GM12878 (cell line): ENCODE results near the gene SH3BP5. TPM values are rescaled to one million over a fixed set of nuclear protein-coding genes. Genes with fewer than 3 reads are reported as not detected.

ENCODE experiments used
- ATAC-seq: fragments of 200-7000 bp; cut with Tn5 transposase; 3 replicates; pipeline ENCODE4 v1.9.1; 2020; ENCODE audit warnings: mild to moderate bottlenecking, moderate library complexity
- BruUV-seq: library from RNA; stranded (reverse); fragments of 400-500 nt; replicated peaks from 2 replicates; lab custom pipeline; 2021; lab: Mats Ljungman, UMichigan
- CTCF ChIA-PET: fragments of 300-600 bp; sonication (Branson Sonifier 250); formaldehyde crosslinking; extraction: SDS; loops from one replicate; lab custom pipeline; 2021; ENCODE audit warnings: inconsistent platforms; lab: Yijun Ruan, JAX
- POLR2A ChIA-PET: fragments of 350-600 bp; formaldehyde crosslinking; extraction: SDS; loops from one replicate; lab custom pipeline; 2021; ENCODE audit warnings: inconsistent platforms; lab: Charles Lee
- RAD21 ChIA-PET: fragments of 300-600 bp; sonication (Branson Sonifier 250); formaldehyde crosslinking; loops from one replicate; lab custom pipeline; 2023; ENCODE audit warnings: antibody characterized with exemption; ENCODE audit not compliant: unreplicated experiment; lab: Charles Lee
- SMC1A ChIA-PET: fragments of 300-600 bp; sonication (Branson Sonifier 250); formaldehyde crosslinking; loops from one replicate; lab custom pipeline; 2023; ENCODE audit not compliant: unreplicated experiment, uncharacterized antibody; lab: Charles Lee
- DNase-seq: peaks from one replicate; pipeline ENCODE4 v3.0.0-alpha.2; 2011; ENCODE audit warnings: low read depth, low spot score
- FAIRE-seq: peaks from 3 replicates; lab custom pipeline; 2011; peaks lifted over from hg19 to GRCh38; lab: Jason Lieb, UNC
- H2AFZ ChIP-seq: 2 replicates; pipeline ENCODE4 v1.6.0; 2011; ENCODE audit warnings: low read depth, low read length, control low read depth; ENCODE audit not compliant: control insufficient read depth
- H3K27ac ChIP-seq: 2 replicates; pipeline ENCODE4 v1.5.1; 2011; ENCODE audit warnings: control low read depth; ENCODE audit not compliant: control insufficient read depth, insufficient read depth
- H3K27me3 ChIP-seq, 2 experiments: replicated peaks in 1 of 2; 2 replicates each; pipeline versions ENCODE4 v1.6.0 to v1.6.1; 2011; ENCODE audit warnings: low read length in 1 of 2; ENCODE audit not compliant: control insufficient read depth in 2 of 2, insufficient read depth in 2 of 2
- H3K36me3 ChIP-seq, 2 experiments: 2 replicates each; pipeline ENCODE4 v1.5.1; 2011; ENCODE audit warnings: low read length in 1 of 2; ENCODE audit not compliant: control insufficient read depth in 2 of 2, insufficient read depth in 2 of 2
- H3K4me1 ChIP-seq: 2 replicates; pipeline ENCODE4 v1.6.1; 2011; ENCODE audit warnings: mild to moderate bottlenecking, low read length, moderate library complexity, mixed read lengths; ENCODE audit not compliant: control insufficient read depth, insufficient read depth
- H3K4me2 ChIP-seq: 2 replicates; pipeline ENCODE4 v1.6.0; 2011; ENCODE audit warnings: control low read depth; ENCODE audit not compliant: control insufficient read depth, insufficient read depth
- H3K4me3 ChIP-seq: fragments of 200-600 bp; sonication (generic); 2 replicates; pipeline ENCODE4 v1.5.1; 2016
- H3K79me2 ChIP-seq: 2 replicates; pipeline ENCODE4 v1.6.0; 2011; ENCODE audit warnings: low read length; ENCODE audit not compliant: control insufficient read depth, insufficient read depth
- H3K9ac ChIP-seq: 2 replicates; pipeline ENCODE4 v1.8.0; 2011; ENCODE audit warnings: low read length, control low read depth, mixed read lengths; ENCODE audit not compliant: control insufficient read depth, insufficient read depth
- H3K9me3 ChIP-seq: replicated peaks from 3 replicates; pipeline ENCODE4 v1.5.1; 2011; ENCODE audit warnings: mild to moderate bottlenecking, low read length; ENCODE audit not compliant: control insufficient read depth, insufficient read depth
- H4K20me1 ChIP-seq: 2 replicates; pipeline ENCODE4 v1.6.0; 2011; ENCODE audit not compliant: control insufficient read depth, insufficient read depth
- CEBPB ChIP-seq, 2 experiments: fragments of 150-350 bp in 1 of 2; IDR thresholded peaks; 2 replicates each; pipeline ENCODE4 v1.6.1; 2012 to 2014; ENCODE audit warnings: low read depth in 2 of 2, low read length in 2 of 2, borderline replicate concordance in 1 of 2, inconsistent platforms in 1 of 2
- CUX1 ChIP-seq: IDR thresholded peaks from 2 replicates; pipeline ENCODE4 v1.6.1; 2012; ENCODE audit warnings: improper control_type of control experiment, low read depth, low read length; ENCODE audit not compliant: insufficient replicate concordance
- EP300 ChIP-seq, 2 experiments: fragments of 150-350 bp in 1 of 2; IDR thresholded peaks; 2 replicates each; pipeline ENCODE4 v1.6.1; 2011 to 2012; ENCODE audit warnings: low read depth in 2 of 2, low read length in 2 of 2, borderline replicate concordance in 1 of 2, improper control_type of control experiment in 1 of 2, inconsistent platforms in 1 of 2; ENCODE audit not compliant: control insufficient read depth in 1 of 2
- FOXK2 ChIP-seq: fragments of 450-650 bp; IDR thresholded peaks from 2 replicates; pipeline ENCODE4 v1.6.1; 2017; ENCODE audit warnings: mild to moderate bottlenecking, moderate library complexity
- NFYA ChIP-seq: IDR thresholded peaks from 2 replicates; pipeline ENCODE4 v1.6.1; 2011; ENCODE audit warnings: low read depth, mild to moderate bottlenecking, low read length, improper control_type of control experiment, borderline replicate concordance
- NR2F1 ChIP-seq: fragments of 450-650 bp; conservative IDR thresholded peaks from 2 replicates; pipeline ENCODE4 v1.6.1; 2017; ENCODE audit warnings: mild to moderate bottlenecking
- PKNOX1 ChIP-seq: fragments of 450-650 bp; IDR thresholded peaks from 2 replicates; pipeline ENCODE4 v1.6.1; 2016; ENCODE audit warnings: mild to moderate bottlenecking
- RUNX3 ChIP-seq: IDR thresholded peaks from 2 replicates; pipeline ENCODE4 v1.6.1; 2012; ENCODE audit warnings: low read length, inconsistent platforms
- SIX5 ChIP-seq: IDR thresholded peaks from 2 replicates; pipeline ENCODE4 v1.6.1; 2011; ENCODE audit warnings: mild to moderate bottlenecking, low read depth, low read length, moderate library complexity; ENCODE audit not compliant: severe bottlenecking
- TBL1XR1 ChIP-seq: IDR thresholded peaks from 2 replicates; pipeline ENCODE4 v1.6.1; 2012; ENCODE audit warnings: low read depth, low read length, improper control_type of control experiment
- WRNIP1 ChIP-seq: IDR thresholded peaks from 2 replicates; pipeline ENCODE4 v1.6.1; 2011; ENCODE audit warnings: low read depth, low read length, improper control_type of control experiment, borderline replicate concordance
- ZBTB40 ChIP-seq: fragments of 450-650 bp; IDR thresholded peaks from 2 replicates; pipeline ENCODE4 v1.6.1; 2016; ENCODE audit warnings: mild to moderate bottlenecking, moderate library complexity, borderline replicate concordance
- WGBS: methylation state at CpG from one replicate; pipeline ENCODE4 v1.1.6; 2016; ENCODE audit warnings: low lambda C conversion rate; ENCODE audit not compliant: insufficient replicate concordance, insufficient coverage; ENCODE audit errors: missing lambda C conversion rate; 5-methylcytosine and 5-hydroxymethylcytosine counted together
- in situ Hi-C: fragments of 300-500 bp; cut with MboI; formaldehyde crosslinking; loops from 9 replicates; pipeline ENCODE4 v1.14.3; 2018; ENCODE audit warnings: mixed read lengths
- intact Hi-C: fragments of 100-400 bp; cut with micrococcal nuclease; formaldehyde crosslinking; loops from one replicate; pipeline ENCODE4 v1.14.2; 2022; ENCODE audit not compliant: unreplicated experiment
- polyA plus RNA-seq, 11 experiments: library from polyadenylated mRNA; depleted of rRNA in 4 of 11; unstranded in 6 of 11; stranded (reverse) in 5 of 11; fragments of >200 nt; fragmentation: Nextera tagmentation in 4 of 11; fragmentation: Illumina TruSeq in 1 of 11; extraction: Ambion mirVana in 4 of 11; extraction: Trizol in 1 of 11; gene quantifications; 1 replicate in 1 of 11; 2 replicates in 10 of 11; pipeline versions ENCODE4 v1.2.1 to v1.2.3, GENCODE V29; 2011 to 2016; ENCODE audit warnings: inconsistent platforms in 2 of 11, missing spikeins in 2 of 11, low read depth in 1 of 11
- total RNA-seq, 4 experiments: library from RNA; depleted of rRNA in 3 of 4; stranded (reverse); fragments of >200 nt in 3 of 4; fragmentation: Illumina TruSeq in 1 of 4; extraction: Trizol in 1 of 4; gene quantifications; 2 replicates each; pipeline versions ENCODE4 v1.2.1 to v1.2.3, GENCODE V29; 2013 to 2021

Gene SH3BP5
- total and polyA plus RNA-seq, 10 of the 15 experiments (the other 5 are each of a cell fraction or from before 2014, with no cell fraction given), result 14.9 to 87.5 (median 43.7) TPM

GRCh38 chr3:15288331-15289035 is 43.9 kb downstream of the SH3BP5 start:
- DNase-seq (no peak), FAIRE-seq (no peak), ATAC-seq (no peak)
- no peak overlapping the region for H3K4me2 ChIP-seq
- H3K4me3 ChIP-seq, result no peak overlapping the region
- in situ Hi-C loops (no loop called here), intact Hi-C loops (no loop called here)
- peaks cover 53% of the 10 kb centered on the region for H3K4me1 ChIP-seq
- no peaks in the 10 kb centered on the region for H4K20me1 ChIP-seq
- 97% methylated on average over 10 of the region's 10 CpGs for WGBS
- RAD21 ChIA-PET, result no interaction called here
- SMC1A ChIA-PET, result interaction anchor here (1.1 kb wide), 1 partner anchor 9 kb away, joined by 4 read pairs; no protein-coding TSS in a partner anchor
- H3K36me3 ChIP-seq, result peaks cover 12 to 24% of the 10 kb centered on the region in 2 experiments
- H3K27ac ChIP-seq, result no peak overlapping the region
- POLR2A ChIA-PET, result interaction anchor here (0.5 kb wide), 1 partner anchor 1920 kb away, joined by 3 read pairs; no protein-coding TSS in a partner anchor
- H3K79me2 ChIP-seq, result peaks cover 2% of the 10 kb centered on the region; the same call in 1 of the 2 replicates
- H3K27me3 ChIP-seq, result no peaks in the 10 kb centered on the region
- H3K9ac ChIP-seq, result no peak overlapping the region
- H2AFZ ChIP-seq, result no peak overlapping the region
- H3K9me3 ChIP-seq, result no peaks in the 10 kb centered on the region; the same call in 2 of the 3 replicates
- CTCF ChIA-PET, result interaction anchor here (0.9 to 3.0 kb wide), 3 partner anchors 21 to 117 kb away, joined by 3 to 8 read pairs (median 3); no protein-coding TSS in a partner anchor
- BruUV-seq, result no TSS peak
- TF ChIP-seq RUNX3 (no peak), CEBPB (IDR thresholded peaks at IDR 0.05; ENCODE audit: borderline replicate concordance in 1 of 2, low read depth in 2 of 2, low read length in 2 of 2) (no peak), TBL1XR1 (no peak), FOXK2 (no peak), CUX1 (no peak), NFYA (no peak), PKNOX1 (no peak), ZBTB40 (no peak), WRNIP1 (no peak), EP300 (IDR thresholded peaks at IDR 0.05; ENCODE audit: borderline replicate concordance in 1 of 2, control insufficient read depth in 1 of 2, low read depth in 2 of 2, low read length in 2 of 2) (no peak), SIX5 (no peak), NR2F1 (no peak)
